Osteocyte (in vitro differentiated cells): Measurements from ENCODE around the gene SECISBP2. TPM values are rescaled to one million over a fixed set of nuclear protein-coding genes. Genes with fewer than 3 reads are reported as not detected.
"Not testable (repeated sequence)": the region's sequence is repeated elsewhere in the genome, so short reads cannot be mapped to it uniquely, and the experiment has no call there.

Experiments used
- DNase-seq: peaks from one replicate; pipeline ENCODE4 v3.0.0; 2021; ENCODE audit warnings: mixed read lengths; ENCODE audit not compliant: unreplicated experiment; ENCODE audit errors: extremely low spot score
- H3K27ac Mint-ChIP-seq: one replicate; pipeline ENCODE4 v1.8.0; 2021; ENCODE audit warnings: mild to moderate bottlenecking, mixed read lengths; ENCODE audit not compliant: unreplicated experiment
- H3K27me3 Mint-ChIP-seq: one replicate; pipeline ENCODE4 v1.8.0; 2021; ENCODE audit warnings: mixed read lengths; ENCODE audit not compliant: unreplicated experiment
- H3K36me3 Mint-ChIP-seq: one replicate; pipeline ENCODE4 v1.8.0; 2021; ENCODE audit warnings: mixed read lengths; ENCODE audit not compliant: unreplicated experiment
- H3K4me1 Mint-ChIP-seq: one replicate; pipeline ENCODE4 v1.8.0; 2021; ENCODE audit warnings: mixed read lengths; ENCODE audit not compliant: unreplicated experiment
- H3K4me3 Mint-ChIP-seq: one replicate; pipeline ENCODE4 v1.8.0; 2021; ENCODE audit warnings: mild to moderate bottlenecking, moderate library complexity, mixed read lengths; ENCODE audit not compliant: unreplicated experiment
- H3K9me3 Mint-ChIP-seq: one replicate; pipeline ENCODE4 v1.8.0; 2021; ENCODE audit warnings: mixed read lengths; ENCODE audit not compliant: unreplicated experiment
- long read RNA-seq: library from polyadenylated mRNA; unstranded; transcript quantifications from one replicate; pipeline ENCODE4 v2.0.0, GENCODE V29; 2021
- total RNA-seq: library from RNA; stranded (reverse); gene quantifications from 2 replicates; pipeline ENCODE4 v1.2.1, GENCODE V29; 2021
- TF ChIP-seq, protein P1 (sequence below): fragments of 200-600 bp; sonication (generic); IDR thresholded peaks from 2 replicates; pipeline ENCODE4 v1.5.0; 2021; ENCODE audit warnings: antibody characterized with exemption, mild to moderate bottlenecking, moderate library complexity

The SECISBP2 gene, protein sequence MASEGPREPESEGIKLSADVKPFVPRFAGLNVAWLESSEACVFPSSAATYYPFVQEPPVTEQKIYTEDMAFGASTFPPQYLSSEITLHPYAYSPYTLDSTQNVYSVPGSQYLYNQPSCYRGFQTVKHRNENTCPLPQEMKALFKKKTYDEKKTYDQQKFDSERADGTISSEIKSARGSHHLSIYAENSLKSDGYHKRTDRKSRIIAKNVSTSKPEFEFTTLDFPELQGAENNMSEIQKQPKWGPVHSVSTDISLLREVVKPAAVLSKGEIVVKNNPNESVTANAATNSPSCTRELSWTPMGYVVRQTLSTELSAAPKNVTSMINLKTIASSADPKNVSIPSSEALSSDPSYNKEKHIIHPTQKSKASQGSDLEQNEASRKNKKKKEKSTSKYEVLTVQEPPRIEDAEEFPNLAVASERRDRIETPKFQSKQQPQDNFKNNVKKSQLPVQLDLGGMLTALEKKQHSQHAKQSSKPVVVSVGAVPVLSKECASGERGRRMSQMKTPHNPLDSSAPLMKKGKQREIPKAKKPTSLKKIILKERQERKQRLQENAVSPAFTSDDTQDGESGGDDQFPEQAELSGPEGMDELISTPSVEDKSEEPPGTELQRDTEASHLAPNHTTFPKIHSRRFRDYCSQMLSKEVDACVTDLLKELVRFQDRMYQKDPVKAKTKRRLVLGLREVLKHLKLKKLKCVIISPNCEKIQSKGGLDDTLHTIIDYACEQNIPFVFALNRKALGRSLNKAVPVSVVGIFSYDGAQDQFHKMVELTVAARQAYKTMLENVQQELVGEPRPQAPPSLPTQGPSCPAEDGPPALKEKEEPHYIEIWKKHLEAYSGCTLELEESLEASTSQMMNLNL
- 30.6 and 31.5 TPM in 2 replicates for total RNA-seq
- long read RNA-seq, partial matches to known transcripts = 25 of 40 reads
- long read RNA-seq, other reads (novel, unspliced or antisense) = 12 of 40 reads

- Mint-ChIP-seq H3K4me3 (peak within 1 kb of the TSS; percentile 88), H3K36me3 (peaks cover 7% of the 10 kb centered on the region), H3K4me1 (peaks cover 56% of the 10 kb centered on the region), H3K27ac (peak within 1 kb of the TSS; percentile 98), H3K9me3 (no peaks in the 10 kb centered on the region), H3K27me3 (no peaks in the 10 kb centered on the region)
- TF ChIP-seq, protein P1, sequence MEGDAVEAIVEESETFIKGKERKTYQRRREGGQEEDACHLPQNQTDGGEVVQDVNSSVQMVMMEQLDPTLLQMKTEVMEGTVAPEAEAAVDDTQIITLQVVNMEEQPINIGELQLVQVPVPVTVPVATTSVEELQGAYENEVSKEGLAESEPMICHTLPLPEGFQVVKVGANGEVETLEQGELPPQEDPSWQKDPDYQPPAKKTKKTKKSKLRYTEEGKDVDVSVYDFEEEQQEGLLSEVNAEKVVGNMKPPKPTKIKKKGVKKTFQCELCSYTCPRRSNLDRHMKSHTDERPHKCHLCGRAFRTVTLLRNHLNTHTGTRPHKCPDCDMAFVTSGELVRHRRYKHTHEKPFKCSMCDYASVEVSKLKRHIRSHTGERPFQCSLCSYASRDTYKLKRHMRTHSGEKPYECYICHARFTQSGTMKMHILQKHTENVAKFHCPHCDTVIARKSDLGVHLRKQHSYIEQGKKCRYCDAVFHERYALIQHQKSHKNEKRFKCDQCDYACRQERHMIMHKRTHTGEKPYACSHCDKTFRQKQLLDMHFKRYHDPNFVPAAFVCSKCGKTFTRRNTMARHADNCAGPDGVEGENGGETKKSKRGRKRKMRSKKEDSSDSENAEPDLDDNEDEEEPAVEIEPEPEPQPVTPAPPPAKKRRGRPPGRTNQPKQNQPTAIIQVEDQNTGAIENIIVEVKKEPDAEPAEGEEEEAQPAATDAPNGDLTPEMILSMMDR = peak; percentile 81
- DNase-seq = peak; percentile 98
These were observed at the start of gene SECISBP2 for GRCh38 chr9:89318123-89319014. Gene SECISBP2 (plus strand): TSS chr9:89318500. CDS start chr9:89318577, 77 bp downstream.

GRCh38 chr9:89273528-89274279 is 44.6 kb upstream of the SECISBP2 start:
- TF ChIP-seq, protein P1 = no peak
- H3K4me3 Mint-ChIP-seq = no peak overlapping the region
- peaks cover 33% of the 10 kb centered on the region for H3K9me3 Mint-ChIP-seq
- no peak for DNase-seq
- H3K27ac Mint-ChIP-seq = no peak overlapping the region
- H3K4me1 Mint-ChIP-seq = no peaks in the 10 kb centered on the region
- H3K36me3 Mint-ChIP-seq = peaks cover 2% of the 10 kb centered on the region
- H3K27me3 Mint-ChIP-seq = peaks cover 5% of the 10 kb centered on the region

DNA sequence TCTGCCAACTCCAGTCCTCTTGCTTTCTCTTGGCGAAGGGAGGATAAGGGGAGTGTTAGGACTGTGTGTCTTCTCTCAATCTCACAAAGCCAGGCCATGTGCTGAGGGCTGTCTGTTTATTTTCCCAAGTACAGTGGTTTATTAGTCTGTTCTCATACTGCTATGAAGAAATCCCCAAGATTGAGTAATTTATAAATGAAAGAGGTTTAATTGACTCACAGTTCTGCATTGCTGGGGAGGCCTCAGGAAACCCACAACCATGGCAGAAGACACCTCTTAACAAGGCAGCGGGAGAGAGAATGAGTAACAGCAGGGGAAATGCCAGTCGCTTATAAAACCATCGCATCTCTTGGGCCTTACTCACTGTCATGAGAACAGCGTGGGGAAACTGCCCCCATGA is 43.5 kb upstream of the SECISBP2 start:
- Mint-ChIP-seq H3K9me3 (peaks cover 28% of the 10 kb centered on the region), H3K4me1 (no peaks in the 10 kb centered on the region), H3K27ac (no peak overlapping the region), H3K27me3 (peaks cover 5% of the 10 kb centered on the region), H3K36me3 (peaks cover 2% of the 10 kb centered on the region), H3K4me3 (no peak overlapping the region)
- TF ChIP-seq, protein P1 = no peak
- no peak for DNase-seq

DNA sequence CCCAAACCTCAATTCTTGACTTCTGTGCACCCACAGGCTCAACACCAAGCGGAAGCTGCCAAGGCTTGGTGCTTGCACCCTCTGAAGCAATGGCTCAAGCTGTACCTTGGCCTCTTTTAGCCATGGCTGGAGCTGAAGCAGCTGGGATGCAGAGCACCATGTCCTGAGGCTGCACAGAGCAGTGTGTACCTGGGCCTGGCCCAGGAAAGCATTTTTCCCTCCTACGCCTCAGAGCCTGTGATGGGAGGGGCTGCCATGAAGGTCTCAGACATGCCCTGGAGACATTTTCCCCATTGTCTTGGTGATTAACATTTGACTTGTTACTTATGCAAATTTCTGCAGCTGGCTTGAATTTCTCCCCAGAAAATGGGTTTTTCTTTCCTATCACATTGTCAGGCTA is 42.3 kb upstream of the SECISBP2 start:
- H3K27me3 Mint-ChIP-seq, H3K27ac Mint-ChIP-seq, H3K36me3 Mint-ChIP-seq: not testable (repeated sequence)

More for the DNA sequence above, 42.3 kb upstream of the SECISBP2 start:
- not testable (repeated sequence) for H3K4me3 Mint-ChIP-seq, H3K4me1 Mint-ChIP-seq
- DNase-seq = peak; percentile 51
- H3K9me3 Mint-ChIP-seq = peaks cover 25% of the 10 kb centered on the region
